Cardiac fibroblast (primary cell): ENCODE measurements around the gene MMRN2.
"Not testable (repeated sequence)": the region's sequence is repeated elsewhere in the genome, so short reads cannot be mapped to it uniquely, and the experiment has no call there.

Experiments
- DNase-seq, 2 donors: peaks; one replicate each; pipeline versions ENCODE4 v3.0.0 to v3.0.0-alpha.2; 2010; ENCODE audit warnings: low read depth in 2 of 2
- H3K4me3 ChIP-seq, 2 donors: replicated peaks in 1 of 2; 1 replicate in 1 of 2; 2 replicates in 1 of 2; pipeline ENCODE4 v1.5.1; 2011; ENCODE audit warnings: low read depth in 2 of 2, low read length in 2 of 2, mild to moderate bottlenecking in 2 of 2, moderate library complexity in 1 of 2
- CTCF ChIP-seq: IDR thresholded peaks from one replicate; pipeline ENCODE4 v1.5.1; 2011; ENCODE audit warnings: low read depth, mild to moderate bottlenecking, low read length, inconsistent platforms

MMRN2 gene

GRCh38 chr10:86957471-86958115, at the start of gene MMRN2:
Gene MMRN2, minus strand, starts transcription at chr10:86957615. Its CDS starts 74 bp downstream, at chr10:86957541.
- no peak for TF ChIP-seq CTCF
- H3K4me3 ChIP-seq = peak within 1 kb of the TSS in 1 of 2 donors; percentile 18

GRCh38 chr10:87007124-87007523, 49.7 kb upstream of the MMRN2 start:
- DNase-seq = peak; percentile 45 to 60
- not testable (repeated sequence) for H3K4me3 ChIP-seq

More at GRCh38 chr10:86957471-86958115, at the start of gene MMRN2:
- DNase-seq = peak; percentile 48 to 60

GRCh38 chr10:87000491-87000890, 43.1 kb upstream of the MMRN2 start:
- no peak overlapping the region for H3K4me3 ChIP-seq
- TF ChIP-seq CTCF = no peak
- peak; percentile 22 to 69 for DNase-seq

GRCh38 chr10:86999802-87000403, 42.5 kb upstream of the MMRN2 start:
- H3K4me3 ChIP-seq = not testable (repeated sequence)
- peak in 1 of 2 donors; percentile 7 for DNase-seq

- no peak for TF ChIP-seq CTCF
- no peak overlapping the region for H3K4me3 ChIP-seq
- DNase-seq = no peak
Measured at GRCh38 chr10:86992929-86993328, 35.5 kb upstream of the MMRN2 start.

- H3K4me3 ChIP-seq = no peak overlapping the region
- peak in 1 of 2 donors; percentile 19 for DNase-seq
- no peak for TF ChIP-seq CTCF
Measured at GRCh38 chr10:86992456-86992855, 35.0 kb upstream of the MMRN2 start.

GRCh38 chr10:86991362-86991761, 33.9 kb upstream of the MMRN2 start:
- not testable (repeated sequence) for DNase-seq, H3K4me3 ChIP-seq

GRCh38 chr10:86988520-86988919, 31.1 kb upstream of the MMRN2 start:
- no peak for TF ChIP-seq CTCF
- no peak overlapping the region for H3K4me3 ChIP-seq
- DNase-seq = no peak

- not testable (repeated sequence) for DNase-seq
Measured at GRCh38 chr10:86984498-86984897, 27.1 kb upstream of the MMRN2 start.

More at GRCh38 chr10:86984498-86984897, 27.1 kb upstream of the MMRN2 start:
- not testable (repeated sequence) for H3K4me3 ChIP-seq
